Endodermal cell (in vitro differentiated cells): Measurements from ENCODE around the gene KLHL3. TPM values are rescaled to one million over a fixed set of nuclear protein-coding genes. Genes with fewer than 3 reads are reported as not detected.

Source experiments
- DNase-seq: peaks from one replicate; pipeline ENCODE4 v3.0.0-alpha.2; 2017
- H3K27ac ChIP-seq: 2 replicates; pipeline ENCODE4 v1.5.1; 2013; ENCODE audit warnings: mild to moderate bottlenecking, low read depth, low read length, moderate library complexity
- H3K27me3 ChIP-seq: 2 replicates; pipeline ENCODE4 v1.6.1; 2013; ENCODE audit warnings: mild to moderate bottlenecking, low read length, moderate library complexity; ENCODE audit not compliant: insufficient read depth, control insufficient read depth, poor library complexity, severe bottlenecking
- H3K36me3 ChIP-seq: 2 replicates; pipeline ENCODE4 v1.7.0; 2013; ENCODE audit warnings: mild to moderate bottlenecking, low read length, moderate library complexity; ENCODE audit not compliant: control insufficient read depth, insufficient read depth
- H3K4me1 ChIP-seq: one replicate; pipeline ENCODE4 v1.7.0; 2013; ENCODE audit warnings: low read length; ENCODE audit not compliant: control insufficient read depth, insufficient read depth
- H3K4me3 ChIP-seq: 2 replicates; pipeline ENCODE4 v1.5.1; 2013; ENCODE audit warnings: mild to moderate bottlenecking, low read length, moderate library complexity
- H3K9ac ChIP-seq: 2 replicates; pipeline ENCODE4 v1.6.1; 2013; ENCODE audit warnings: mild to moderate bottlenecking, low read length, moderate library complexity; ENCODE audit not compliant: poor library complexity, severe bottlenecking; ENCODE audit errors: extremely low read depth
- H3K9me3 ChIP-seq: 2 replicates; pipeline ENCODE4 v1.6.1; 2013; ENCODE audit warnings: mild to moderate bottlenecking, low read length, moderate library complexity; ENCODE audit not compliant: control insufficient read depth
- H3K27ac Mint-ChIP-seq: 2 replicates; pipeline ENCODE4 v1.8.0; 2020; ENCODE audit warnings: mixed read lengths
- H3K27me3 Mint-ChIP-seq: 2 replicates; pipeline ENCODE4 v1.8.0; 2021; ENCODE audit warnings: mild to moderate bottlenecking, mixed read lengths; ENCODE audit not compliant: insufficient read depth
- H3K36me3 Mint-ChIP-seq: 2 replicates; pipeline ENCODE4 v1.8.0; 2020; ENCODE audit warnings: low read depth, mixed read lengths
- H3K4me1 Mint-ChIP-seq: 2 replicates; pipeline ENCODE4 v1.8.0; 2020; ENCODE audit warnings: mixed read lengths
- H3K4me3 Mint-ChIP-seq: 2 replicates; pipeline ENCODE4 v1.8.0; 2020; ENCODE audit warnings: mild to moderate bottlenecking, moderate library complexity, mixed read lengths
- H3K9me3 Mint-ChIP-seq: 2 replicates; pipeline ENCODE4 v1.8.0; 2020; ENCODE audit warnings: mild to moderate bottlenecking, mixed read lengths
- WGBS, 2 experiments: methylation state at CpG; one replicate each; pipeline versions ENCODE4 v1.1.5 to v1.1.7; 2013; ENCODE audit warnings: missing lambda C conversion rate in 2 of 2, mixed read lengths in 1 of 2; ENCODE audit not compliant: insufficient coverage in 1 of 2, insufficient read length in 1 of 2; 5-methylcytosine and 5-hydroxymethylcytosine counted together
- total RNA-seq, 2 donors: library from RNA; stranded (reverse); fragmentation: NEBNext Ultra II Directional in 1 of 2; extraction: Animal tissue kit (Norgen Biotek cat#: 25700) in 1 of 2; gene quantifications; 2 replicates in 1 of 2; 3 replicates in 1 of 2; pipeline ENCODE4 v1.2.1, GENCODE V29; 2021
- TF ChIP-seq, protein P1 (sequence below): fragments of 200-600 bp; sonication (generic); conservative IDR thresholded peaks from 2 replicates; pipeline ENCODE4 v1.5.0; 2021; ENCODE audit warnings: antibody characterized with exemption, mild to moderate bottlenecking

Gene KLHL3
- total RNA-seq, 2 donors from 2014 or later: 17.5 to 19.4 TPM

- Mint-ChIP-seq H3K4me3 (no peak overlapping the region), H3K4me1 (peaks cover 6% of the 10 kb centered on the region), H3K27me3 (no peaks in the 10 kb centered on the region), H3K9me3 (no peaks in the 10 kb centered on the region), H3K27ac (peak overlapping the region; percentile 65), H3K36me3 (peaks cover 12% of the 10 kb centered on the region)
- H3K27me3 ChIP-seq: no peaks in the 10 kb centered on the region
- no peaks in the 10 kb centered on the region for H3K36me3 ChIP-seq
- DNase-seq: peak; percentile 93
- no peak overlapping the region for H3K9ac ChIP-seq
- H3K4me1 ChIP-seq: peaks cover 3% of the 10 kb centered on the region
- WGBS, 2 experiments: 19 to 20% methylated on average over 5 to 6 of the region's 6 CpGs
- no peaks in the 10 kb centered on the region for H3K9me3 ChIP-seq
- H3K27ac ChIP-seq: no peak overlapping the region
- no peak overlapping the region for H3K4me3 ChIP-seq
- TF ChIP-seq, protein P1, sequence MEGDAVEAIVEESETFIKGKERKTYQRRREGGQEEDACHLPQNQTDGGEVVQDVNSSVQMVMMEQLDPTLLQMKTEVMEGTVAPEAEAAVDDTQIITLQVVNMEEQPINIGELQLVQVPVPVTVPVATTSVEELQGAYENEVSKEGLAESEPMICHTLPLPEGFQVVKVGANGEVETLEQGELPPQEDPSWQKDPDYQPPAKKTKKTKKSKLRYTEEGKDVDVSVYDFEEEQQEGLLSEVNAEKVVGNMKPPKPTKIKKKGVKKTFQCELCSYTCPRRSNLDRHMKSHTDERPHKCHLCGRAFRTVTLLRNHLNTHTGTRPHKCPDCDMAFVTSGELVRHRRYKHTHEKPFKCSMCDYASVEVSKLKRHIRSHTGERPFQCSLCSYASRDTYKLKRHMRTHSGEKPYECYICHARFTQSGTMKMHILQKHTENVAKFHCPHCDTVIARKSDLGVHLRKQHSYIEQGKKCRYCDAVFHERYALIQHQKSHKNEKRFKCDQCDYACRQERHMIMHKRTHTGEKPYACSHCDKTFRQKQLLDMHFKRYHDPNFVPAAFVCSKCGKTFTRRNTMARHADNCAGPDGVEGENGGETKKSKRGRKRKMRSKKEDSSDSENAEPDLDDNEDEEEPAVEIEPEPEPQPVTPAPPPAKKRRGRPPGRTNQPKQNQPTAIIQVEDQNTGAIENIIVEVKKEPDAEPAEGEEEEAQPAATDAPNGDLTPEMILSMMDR: peak; percentile 89
These were observed 75.5 kb downstream of the KLHL3 start for GRCh38 chr5:137660349-137660817.

DNA sequence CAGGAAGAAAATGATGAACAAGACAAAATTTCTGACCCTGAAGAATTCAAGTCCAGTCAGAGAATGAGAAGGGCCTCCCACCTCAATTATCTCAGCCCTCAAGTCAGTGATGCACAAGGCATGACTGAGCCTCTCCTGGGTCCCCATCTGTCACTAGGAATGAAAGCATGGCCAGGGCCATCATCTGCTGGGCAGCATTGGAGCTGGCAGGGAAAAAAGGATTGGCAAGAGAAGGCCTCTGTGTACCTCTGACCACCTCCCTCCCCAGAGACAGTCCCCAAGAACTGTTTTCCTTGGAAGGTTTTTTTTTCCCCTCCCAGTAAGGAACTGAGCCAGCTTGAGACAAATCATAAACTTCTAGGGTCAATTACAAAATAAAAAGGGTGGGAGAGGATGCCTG, 76.7 kb downstream of the KLHL3 start:
- peaks cover 12% of the 10 kb centered on the region for H3K36me3 Mint-ChIP-seq
- no peak for DNase-seq
- no peaks in the 10 kb centered on the region for H3K36me3 ChIP-seq
- H3K4me1 Mint-ChIP-seq: peaks cover 6% of the 10 kb centered on the region
- H3K9me3 ChIP-seq: no peaks in the 10 kb centered on the region
- TF ChIP-seq, protein P1: no peak
- H3K9ac ChIP-seq: no peak overlapping the region
- no peaks in the 10 kb centered on the region for H3K27me3 Mint-ChIP-seq
- H3K27me3 ChIP-seq: no peaks in the 10 kb centered on the region
- no peak overlapping the region for H3K4me3 ChIP-seq
- H3K4me3 Mint-ChIP-seq: no peak overlapping the region
- H3K9me3 Mint-ChIP-seq: no peaks in the 10 kb centered on the region
- peaks cover 3% of the 10 kb centered on the region for H3K4me1 ChIP-seq
- no peak overlapping the region for H3K27ac Mint-ChIP-seq
- no peak overlapping the region for H3K27ac ChIP-seq

- no peak for DNase-seq
- Mint-ChIP-seq H3K27ac (no peak overlapping the region), H3K27me3 (no peaks in the 10 kb centered on the region), H3K9me3 (no peaks in the 10 kb centered on the region), H3K4me1 (peaks cover 6% of the 10 kb centered on the region), H3K4me3 (no peak overlapping the region), H3K36me3 (peaks cover 12% of the 10 kb centered on the region)
- Histone ChIP-seq H3K9me3 (no peaks in the 10 kb centered on the region), H3K4me1 (peaks cover 3% of the 10 kb centered on the region), H3K36me3 (no peaks in the 10 kb centered on the region), H3K27ac (no peak overlapping the region), H3K27me3 (no peaks in the 10 kb centered on the region), H3K9ac (no peak overlapping the region), H3K4me3 (no peak overlapping the region)
- TF ChIP-seq, protein P1: no peak
- WGBS, 2 experiments: 81% methylated on average over 1 of the region's 1 CpG; no CpG with 5 or more reads in 1 of the 2 experiments
These were observed 77.6 kb downstream of the KLHL3 start for GRCh38 chr5:137658324-137658723.
